Tracheal epithelial cell (primary cell): Measurements from ENCODE around the gene CTAG2. TPM values are rescaled to one million over a fixed set of nuclear protein-coding genes. Genes with fewer than 3 reads are reported as not detected.

Experiments
- total RNA-seq: library from RNA; depleted of rRNA; stranded (reverse); fragments of >200 nt; gene quantifications from 2 replicates; pipeline ENCODE4 v1.2.1, GENCODE V29; 2014

CTAG2 gene
- not detected in 2 replicates for total RNA-seq

GRCh38 chrX:154653413-154653812 is at the start of gene CTAG2:
Gene CTAG2 (minus strand): TSS chrX:154653579. CDS start chrX:154653515, 64 bp downstream.

DNA sequence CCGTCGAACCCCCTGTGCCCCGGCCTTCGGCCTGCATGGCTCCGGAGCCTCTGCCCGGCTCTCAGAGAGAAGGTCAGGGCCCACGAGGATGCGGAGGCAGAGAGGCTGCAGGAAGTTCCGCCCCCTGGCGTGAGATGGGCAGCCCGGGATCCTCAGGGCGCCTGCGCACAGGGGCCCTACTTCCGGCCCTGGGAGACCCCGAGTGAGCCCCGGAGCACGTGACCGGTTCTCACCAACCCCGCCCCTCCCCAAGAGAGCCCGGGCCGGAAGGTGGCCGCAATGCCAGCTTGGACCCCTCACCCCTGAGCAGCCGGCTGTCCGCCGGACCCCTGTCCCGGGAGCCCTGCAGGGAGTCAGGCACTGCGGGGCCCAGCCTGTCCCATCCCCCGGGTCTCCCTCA is 34.2 kb downstream of the CTAG2 start, which contains the start of gene CTAG1B:
TSS of gene CTAG1B (minus strand) at position 101 of the 400 bp plus-strand sequence. CDS start at position 37, 64 bp downstream.

Other genes starting within 250 kb of the CTAG2 start
- 65.8 and 69.7 TPM in 2 replicates for gene DNASE1L1, start 244.3 kb downstream of the CTAG2 start, total RNA-seq
- 23.7 and 27.0 TPM in 2 replicates for gene TAFAZZIN, start 242.0 kb downstream of the CTAG2 start, total RNA-seq
- gene ATP6AP1, start 224.9 kb downstream of the CTAG2 start, total RNA-seq: 69.6 and 81.0 TPM in 2 replicates
- 38.8 and 56.4 TPM in 2 replicates for gene GDI1, start 216.4 kb downstream of the CTAG2 start, total RNA-seq
- 44.1 and 60.5 TPM in 2 replicates for gene FAM50A, start 209.4 kb downstream of the CTAG2 start, total RNA-seq
- 11.3 TPM in 2 replicates for gene PLXNA3, start 195.3 kb downstream of the CTAG2 start, total RNA-seq
- gene LAGE3, start 174.3 kb downstream of the CTAG2 start, total RNA-seq: 16.8 and 34.5 TPM in 2 replicates
- 56.6 and 82.7 TPM in 2 replicates for gene UBL4A, start 167.0 kb downstream of the CTAG2 start, total RNA-seq
- gene SLC10A3, start 162.9 kb downstream of the CTAG2 start, total RNA-seq: 20.5 and 22.4 TPM in 2 replicates
- gene FAM3A, start 137.3 kb downstream of the CTAG2 start, total RNA-seq: 31.1 and 36.1 TPM in 2 replicates
- gene G6PD, start 106.7 kb downstream of the CTAG2 start, total RNA-seq: 23.9 and 49.9 TPM in 2 replicates
- 11.7 and 11.8 TPM in 2 replicates for gene IKBKG, start 106.0 kb downstream of the CTAG2 start, total RNA-seq
- not detected in 2 replicates for gene CTAG1A, start 68.4 kb downstream of the CTAG2 start, total RNA-seq
- gene CTAG1B, start 34.3 kb downstream of the CTAG2 start, total RNA-seq: not detected in 2 replicates
- gene GAB3, start 97.5 kb upstream of the CTAG2 start, total RNA-seq: 0.24 and 0.43 TPM in 2 replicates
- gene DKC1, start 109.3 kb upstream of the CTAG2 start, total RNA-seq: 57.1 and 61.6 TPM in 2 replicates
- 5.5 TPM in 2 replicates for gene MPP1, start 151.9 kb upstream of the CTAG2 start, total RNA-seq
- not detected in 2 replicates for gene SMIM9, start 181.1 kb upstream of the CTAG2 start, total RNA-seq
- 3.9 TPM in 1 of 2 replicates, not detected in the other for gene F8A1, start 232.8 kb upstream of the CTAG2 start, total RNA-seq